NCI-H2227 treated with DMSO at 0.1 percent for 48 hours (cell line): ENCODE measurements around the gene HSPA1A.

Experiments
- DNase-seq: peaks from one replicate; lab custom pipeline; 2025; lab: John Stamatoyannopoulos, UW

HSPA1A gene

GRCh38 chr6:31865205-31866118 lies 50.1 kb downstream of the HSPA1A start:
- DNase-seq, result no peak
